ENCODE measurements around the gene SLC35G6. TPM values are rescaled to one million over a fixed set of nuclear protein-coding genes. Genes with fewer than 3 reads are reported as not detected.

SLC35G6 gene
- total RNA-seq, 4 donors from 2014 or later, result not detected

- Histone ChIP-seq H3K27me3 (no peaks in the 10 kb centered on the region), H3K9me3 (no peaks in the 10 kb centered on the region), H3K36me3 (no peaks in the 10 kb centered on the region), H3K27ac (peak within 1 kb of the TSS in 2 of 3 donors; percentile 66 to 87), H3K4me3 (replicated peaks in 1 of 3) (peak within 1 kb of the TSS; percentile 9 to 45 (median 30)), H3K4me1 (peaks cover 4 to 24% of the 10 kb centered on the region in 2 donors)
- peak; percentile 90 to 92 for DNase-seq
- peak in 1 of 2 donors; percentile 56 for TF ChIP-seq POLR2A (IDR thresholded peaks at IDR 0.05)
- TF ChIP-seq CTCF (IDR thresholded peaks at IDR 0.05), result peak in 3 of 6 experiments; percentile 8 to 20 (median 20)
- intact Hi-C loops (cut with DNase I), result loop anchor here (5.0 kb wide), 1 partner anchor 32 kb away; the partner anchor contains the start of gene ZBTB4
- WGBS, 2 donors, result 5% methylated on average over 20 to 43 of the region's 51 CpGs
Measured at GRCh38 chr17:7444682-7445618, 36.3 kb upstream of the SLC35G6 start, which contains the start of gene CHRNB1. Gene CHRNB1 (plus strand): TSS chr17:7445061. CDS start chr17:7445128, 67 bp downstream.

DNA sequence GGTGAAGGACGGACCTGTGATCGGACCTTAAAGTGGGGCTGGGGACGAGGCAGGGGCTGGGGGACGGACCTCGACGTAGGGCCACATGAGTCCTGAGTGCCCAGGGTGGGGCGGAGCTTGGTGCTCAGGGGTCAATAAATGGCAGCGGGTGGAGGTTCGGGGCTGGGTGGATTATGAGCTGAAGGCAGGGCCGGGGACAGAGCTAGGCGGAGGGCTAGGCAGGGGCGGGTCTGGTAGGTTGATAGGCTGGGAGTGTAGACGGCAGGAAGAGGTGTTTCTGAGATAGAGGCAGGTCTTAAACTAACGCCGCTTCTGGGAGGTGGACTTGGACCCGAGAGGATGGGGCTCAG is 35.7 kb upstream of the SLC35G6 start:
- peak overlapping the region in 2 of 3 donors; percentile 58 to 66 for H3K27ac ChIP-seq
- WGBS, 2 donors, result 2 to 3% methylated on average over 16 of the region's 16 CpGs
- peaks cover 4 to 18% of the 10 kb centered on the region in 2 donors for H3K4me1 ChIP-seq
- H3K36me3 ChIP-seq, result no peaks in the 10 kb centered on the region
- peak; percentile 68 to 78 for DNase-seq
- intact Hi-C loops (cut with DNase I), result no loop called here
- TF ChIP-seq POLR2A (IDR thresholded peaks at IDR 0.05) (no peak), CTCF (IDR thresholded peaks at IDR 0.05) (no peak)
- H3K9me3 ChIP-seq, result no peaks in the 10 kb centered on the region
- H3K27me3 ChIP-seq, result no peaks in the 10 kb centered on the region
- peak overlapping the region; percentile 9 to 45 (median 30) for H3K4me3 ChIP-seq (replicated peaks in 1 of 3)

GRCh38 chr17:7448461-7448860 is 32.8 kb upstream of the SLC35G6 start:
- TF ChIP-seq CTCF (IDR thresholded peaks at IDR 0.05) (no peak), POLR2A (IDR thresholded peaks at IDR 0.05) (no peak)
- H3K9me3 ChIP-seq, result no peaks in the 10 kb centered on the region
- no peaks in the 10 kb centered on the region for H3K36me3 ChIP-seq
- WGBS, 2 donors, result 93 to 97% methylated on average over 6 to 7 of the region's 7 CpGs
- H3K4me3 ChIP-seq (replicated peaks in 1 of 3), result no peak overlapping the region
- no peak overlapping the region for H3K27ac ChIP-seq
- no peaks in the 10 kb centered on the region for H3K27me3 ChIP-seq
- DNase-seq, result no peak
- intact Hi-C loops (cut with DNase I), result no loop called here
- peaks cover 4 to 13% of the 10 kb centered on the region in 2 donors for H3K4me1 ChIP-seq

DNA sequence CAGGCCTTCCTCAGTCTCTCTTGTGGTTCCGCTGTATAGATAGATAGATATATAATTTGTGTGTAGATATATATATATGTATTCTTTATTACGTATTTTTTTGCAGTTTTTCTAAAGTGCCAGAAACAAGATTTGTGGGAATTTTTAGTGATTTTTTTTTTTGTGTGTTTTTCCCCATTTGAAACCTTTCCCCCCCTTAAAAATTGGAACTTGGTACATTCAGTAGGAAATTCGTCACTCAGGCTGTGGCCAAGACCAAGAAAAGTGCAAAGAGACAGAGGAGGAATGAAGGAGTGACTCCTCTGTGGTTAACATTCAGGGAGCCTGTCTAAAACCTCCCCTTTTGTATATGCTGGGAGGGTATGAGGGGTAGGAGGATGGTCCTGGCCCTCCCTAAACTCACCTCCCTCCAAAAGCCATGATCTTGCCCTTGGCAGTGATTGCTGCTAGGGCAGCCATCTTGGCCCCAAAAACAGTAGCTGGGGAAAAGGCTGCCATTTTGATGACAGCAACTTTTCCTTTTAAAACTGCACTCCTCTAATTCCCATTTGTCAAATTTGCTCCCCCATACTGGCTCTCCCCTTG is 21.2 kb upstream of the SLC35G6 start:
- TF ChIP-seq CTCF (IDR thresholded peaks at IDR 0.05), result no peak
- TF ChIP-seq POLR2A (IDR thresholded peaks at IDR 0.05), result no peak
- Histone ChIP-seq H3K36me3 (peaks cover 21 to 25% of the 10 kb centered on the region in 2 donors), H3K27me3 (no peaks in the 10 kb centered on the region), H3K9me3 (no peaks in the 10 kb centered on the region), H3K27ac (no peak overlapping the region), H3K4me3 (replicated peaks in 1 of 3) (no peak overlapping the region), H3K4me1 (peaks cover 0 to 5% of the 10 kb centered on the region in 2 donors)
- intact Hi-C loops (cut with DNase I), result no loop called here
- 81 to 85% methylated on average over 3 of the region's 3 CpGs for WGBS, 2 donors
- no peak for DNase-seq

Measured in thyroid gland (tissue), 4 donors.